GM18517 (cell line): ENCODE data around the gene DDX31.

ENCODE experiments used
- ATAC-seq: cut with Tn5 transposase; IDR thresholded peaks from one replicate; pipeline ENCODE4 v1.9.1; 2021; ENCODE audit warnings: mild to moderate bottlenecking, moderate library complexity; ENCODE audit not compliant: unreplicated experiment

DDX31 gene

GRCh38 chr9:132674485-132674884, 4.7 kb upstream of the DDX31 start:
- ATAC-seq, result no peak

GRCh38 chr9:132673355-132673754, 3.6 kb upstream of the DDX31 start:
- ATAC-seq, result no peak

- no peak for ATAC-seq
Observed at GRCh38 chr9:132672413-132672690, 2.6 kb upstream of the DDX31 start.

- ATAC-seq, result no peak
Observed at GRCh38 chr9:132671620-132672412, 2.0 kb upstream of the DDX31 start.

GRCh38 chr9:132670457-132671391, 941 bp upstream of the DDX31 start, which contains the start of gene GTF3C4:
TSS of gene GTF3C4 (plus strand) at chr9:132670464. CDS start at chr9:132670599, 135 bp downstream.
- peak; percentile 21 for ATAC-seq

- no peak for ATAC-seq
Observed at GRCh38 chr9:132669319-132669697, 475 bp downstream of the DDX31 start.

- no peak for ATAC-seq
Observed at GRCh38 chr9:132663851-132664250, 5.9 kb downstream of the DDX31 start.

GRCh38 chr9:132663117-132663516, 6.7 kb downstream of the DDX31 start:
- no peak for ATAC-seq

GRCh38 chr9:132662152-132662945, 7.4 kb downstream of the DDX31 start:
- no peak for ATAC-seq

GRCh38 chr9:132656299-132656698, 13.5 kb downstream of the DDX31 start:
- no peak for ATAC-seq

- no peak for ATAC-seq
Observed at GRCh38 chr9:132651259-132651658, 18.5 kb downstream of the DDX31 start.

GRCh38 chr9:132648685-132649084, 21.1 kb downstream of the DDX31 start:
- ATAC-seq, result no peak

GRCh38 chr9:132648283-132648682, 21.5 kb downstream of the DDX31 start:
- ATAC-seq, result no peak

GRCh38 chr9:132647806-132648205, 22.0 kb downstream of the DDX31 start:
- no peak for ATAC-seq

- ATAC-seq, result no peak
Observed at GRCh38 chr9:132647355-132647754, 22.4 kb downstream of the DDX31 start.

GRCh38 chr9:132646726-132647125, 23.1 kb downstream of the DDX31 start:
- ATAC-seq, result no peak

- ATAC-seq, result no peak
Observed at GRCh38 chr9:132645711-132646110, 24.1 kb downstream of the DDX31 start.

- ATAC-seq, result no peak
Observed at GRCh38 chr9:132645306-132645705, 24.5 kb downstream of the DDX31 start.

GRCh38 chr9:132644251-132644650, 25.5 kb downstream of the DDX31 start:
- ATAC-seq, result no peak

- ATAC-seq, result no peak
Observed at GRCh38 chr9:132641216-132641615, 28.6 kb downstream of the DDX31 start.

- no peak for ATAC-seq
Observed at GRCh38 chr9:132639322-132639721, 30.5 kb downstream of the DDX31 start.
